Loucy (cell line): ENCODE results near the gene TMOD4.

Experiments
- CTCF ChIP-seq: fragments of 200-600 bp; sonication (generic); conservative IDR thresholded peaks from 2 replicates; pipeline ENCODE4 v1.5.1; 2014; ENCODE audit warnings: mild to moderate bottlenecking, antibody characterized with exemption, low read length
- EZH2phosphoT487 ChIP-seq: fragments of 200-600 bp; IDR thresholded peaks from 2 replicates; pipeline ENCODE4 v1.6.1; 2018; ENCODE audit warnings: antibody characterized with exemption, mild to moderate bottlenecking, moderate library complexity, borderline replicate concordance

DNA sequence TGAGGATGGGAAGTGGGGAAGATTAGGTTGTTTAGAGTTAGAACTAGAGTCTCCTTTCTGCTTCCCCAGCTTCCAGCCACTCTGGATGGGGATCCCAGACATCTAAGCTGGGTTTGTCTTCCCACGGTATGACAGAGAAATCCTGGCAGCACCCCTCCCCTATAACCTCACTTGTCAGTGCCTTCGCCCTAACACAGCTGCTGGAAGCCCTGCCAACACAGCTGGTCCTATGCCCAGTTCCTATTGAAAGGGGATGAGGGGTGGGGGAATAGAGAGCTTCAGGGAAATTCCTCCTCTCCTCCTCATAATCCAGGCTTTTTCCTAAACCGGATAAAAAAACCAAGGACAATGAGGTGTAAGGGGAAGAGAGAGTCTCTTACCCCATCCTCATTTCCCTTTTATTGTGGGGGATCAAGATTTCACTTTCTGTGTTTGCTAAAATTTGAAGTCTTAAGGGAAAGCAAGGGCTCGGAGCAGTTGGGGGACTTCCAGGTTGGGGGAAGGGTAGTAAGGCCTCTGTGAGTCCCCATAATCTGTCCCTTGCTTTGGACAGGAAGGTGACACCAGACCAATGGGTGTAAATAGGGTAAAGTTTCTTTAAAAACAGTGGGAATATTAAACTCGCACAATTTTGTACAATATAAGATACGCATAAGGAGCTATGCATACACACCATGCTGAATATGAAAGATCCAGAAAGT lies 590 bp downstream of the TMOD4 start:
- TF ChIP-seq CTCF = no peak
- no peak for TF ChIP-seq EZH2phosphoT487
